Glutamatergic neuron (in vitro differentiated cells): ENCODE data around the gene PPP1R9A. TPM values are rescaled to one million over a fixed set of nuclear protein-coding genes. Genes with fewer than 3 reads are reported as not detected.

Source experiments
- DNase-seq: peaks from one replicate; pipeline ENCODE4 v3.0.0; 2022
- H3K27ac Mint-ChIP-seq: one replicate; pipeline ENCODE4 v1.8.0; 2020; ENCODE audit warnings: mild to moderate bottlenecking, mixed read lengths, inconsistent platforms; ENCODE audit not compliant: unreplicated experiment
- H3K27me3 Mint-ChIP-seq: one replicate; pipeline ENCODE4 v1.8.0; 2020; ENCODE audit warnings: mild to moderate bottlenecking, moderate library complexity, mixed read lengths, inconsistent platforms; ENCODE audit not compliant: unreplicated experiment
- H3K36me3 Mint-ChIP-seq: one replicate; pipeline ENCODE4 v1.8.0; 2020; ENCODE audit warnings: mild to moderate bottlenecking, mixed read lengths, inconsistent platforms; ENCODE audit not compliant: unreplicated experiment
- H3K4me1 Mint-ChIP-seq: one replicate; pipeline ENCODE4 v1.8.0; 2020; ENCODE audit warnings: mild to moderate bottlenecking, low read depth, mixed read lengths, inconsistent platforms; ENCODE audit not compliant: unreplicated experiment
- H3K4me3 Mint-ChIP-seq: one replicate; pipeline ENCODE4 v1.8.0; 2020; ENCODE audit warnings: mild to moderate bottlenecking, mixed read lengths, inconsistent platforms; ENCODE audit not compliant: unreplicated experiment
- H3K9me3 Mint-ChIP-seq: one replicate; pipeline ENCODE4 v1.8.0; 2020; ENCODE audit warnings: mild to moderate bottlenecking, moderate library complexity, mixed read lengths, inconsistent platforms; ENCODE audit not compliant: unreplicated experiment
- total RNA-seq: library from RNA; stranded (reverse); fragmentation: NEBNext Ultra II Directional; extraction: Animal tissue kit (Norgen Biotek cat#: 25700); gene quantifications from one replicate; pipeline ENCODE4 v1.2.1, GENCODE V29; 2021; ENCODE audit not compliant: unreplicated experiment
- TF ChIP-seq, protein P1 (sequence below): fragments of 200-600 bp; sonication (generic); IDR thresholded peaks from one replicate; pipeline ENCODE4 v1.5.0; 2021; ENCODE audit not compliant: partially characterized antibody, unreplicated experiment

PPP1R9A gene
- total RNA-seq, 1 donor from 2014 or later = 14.7 TPM

DNA sequence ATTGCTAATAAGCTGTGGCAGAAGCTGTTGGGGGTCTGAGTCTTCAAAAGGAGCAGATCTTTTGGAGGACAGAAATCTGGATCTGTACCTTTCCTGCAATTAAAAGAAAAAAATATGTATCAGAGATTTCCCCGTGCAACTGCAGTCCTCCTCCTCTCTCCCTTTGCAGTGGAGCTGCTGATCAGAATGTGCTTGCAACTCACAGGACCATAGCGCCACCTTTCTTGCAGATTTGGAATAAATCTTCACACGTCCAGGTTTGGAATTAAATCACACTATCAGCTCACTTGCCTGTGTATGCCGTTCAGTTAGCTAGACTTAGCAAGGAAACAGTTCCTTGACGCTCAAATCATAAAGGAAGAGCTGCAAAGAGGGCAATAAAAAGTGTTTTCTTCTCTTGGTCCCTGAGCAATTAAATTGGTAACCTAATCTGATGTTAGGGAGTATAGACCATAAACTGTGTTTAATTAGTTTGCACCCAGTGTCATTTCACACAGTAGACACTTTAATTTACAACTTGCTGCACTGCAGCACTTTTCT lies 339.5 kb downstream of the PPP1R9A start:
- Mint-ChIP-seq H3K27ac (peak overlapping the region; percentile 10), H3K9me3 (no peaks in the 10 kb centered on the region), H3K36me3 (no peaks in the 10 kb centered on the region), H3K4me1 (peaks cover 16% of the 10 kb centered on the region), H3K4me3 (no peak overlapping the region), H3K27me3 (no peaks in the 10 kb centered on the region)
- TF ChIP-seq, protein P1, sequence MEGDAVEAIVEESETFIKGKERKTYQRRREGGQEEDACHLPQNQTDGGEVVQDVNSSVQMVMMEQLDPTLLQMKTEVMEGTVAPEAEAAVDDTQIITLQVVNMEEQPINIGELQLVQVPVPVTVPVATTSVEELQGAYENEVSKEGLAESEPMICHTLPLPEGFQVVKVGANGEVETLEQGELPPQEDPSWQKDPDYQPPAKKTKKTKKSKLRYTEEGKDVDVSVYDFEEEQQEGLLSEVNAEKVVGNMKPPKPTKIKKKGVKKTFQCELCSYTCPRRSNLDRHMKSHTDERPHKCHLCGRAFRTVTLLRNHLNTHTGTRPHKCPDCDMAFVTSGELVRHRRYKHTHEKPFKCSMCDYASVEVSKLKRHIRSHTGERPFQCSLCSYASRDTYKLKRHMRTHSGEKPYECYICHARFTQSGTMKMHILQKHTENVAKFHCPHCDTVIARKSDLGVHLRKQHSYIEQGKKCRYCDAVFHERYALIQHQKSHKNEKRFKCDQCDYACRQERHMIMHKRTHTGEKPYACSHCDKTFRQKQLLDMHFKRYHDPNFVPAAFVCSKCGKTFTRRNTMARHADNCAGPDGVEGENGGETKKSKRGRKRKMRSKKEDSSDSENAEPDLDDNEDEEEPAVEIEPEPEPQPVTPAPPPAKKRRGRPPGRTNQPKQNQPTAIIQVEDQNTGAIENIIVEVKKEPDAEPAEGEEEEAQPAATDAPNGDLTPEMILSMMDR = peak; percentile 83
- DNase-seq = peak; percentile 32

DNA sequence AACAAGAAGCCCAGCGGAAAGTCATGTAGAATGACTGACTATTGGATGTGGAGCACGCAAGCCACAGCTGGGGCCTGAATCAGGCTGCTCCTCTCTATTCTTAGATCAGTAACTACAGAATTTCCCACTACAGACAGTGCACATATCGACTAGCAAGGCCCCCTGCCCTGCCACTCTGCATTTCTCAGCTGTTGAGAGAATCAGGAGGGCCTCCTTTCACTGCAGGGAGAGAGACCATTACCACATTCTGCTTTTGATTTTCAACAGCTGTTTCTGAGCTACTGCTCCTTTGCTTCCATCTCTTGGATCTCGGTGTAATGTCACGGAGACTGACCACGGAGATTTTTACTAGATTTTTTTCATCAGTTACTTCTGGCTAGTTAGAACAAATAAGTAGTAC lies 343.2 kb downstream of the PPP1R9A start:
- Mint-ChIP-seq H3K27ac (peak overlapping the region; percentile 66), H3K36me3 (no peaks in the 10 kb centered on the region), H3K27me3 (no peaks in the 10 kb centered on the region), H3K4me1 (peaks cover 16% of the 10 kb centered on the region), H3K9me3 (no peaks in the 10 kb centered on the region), H3K4me3 (no peak overlapping the region)
- peak; percentile 24 for DNase-seq
- TF ChIP-seq, protein P1 = no peak

DNA sequence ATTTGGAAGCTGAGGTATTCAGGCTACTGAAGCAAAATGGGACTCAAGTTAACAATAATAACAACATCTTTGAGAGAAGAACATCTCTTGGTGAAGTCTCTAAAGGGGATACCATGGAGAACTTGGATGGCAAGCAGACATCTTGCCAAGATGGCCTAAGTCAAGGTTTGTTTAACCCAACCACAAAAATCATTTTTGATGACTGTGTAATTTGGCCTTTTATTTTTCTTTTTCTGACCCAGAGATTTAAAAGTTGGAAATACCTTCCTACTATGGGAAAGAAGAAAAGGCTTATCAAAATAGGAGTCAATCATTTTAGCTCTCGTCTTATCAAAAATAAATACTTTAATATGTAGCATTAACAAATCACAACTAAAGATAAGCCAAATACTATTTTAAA lies 344.6 kb downstream of the PPP1R9A start:
- no peaks in the 10 kb centered on the region for H3K9me3 Mint-ChIP-seq
- no peak for DNase-seq
- TF ChIP-seq, protein P1 = no peak
- no peaks in the 10 kb centered on the region for H3K36me3 Mint-ChIP-seq
- H3K4me3 Mint-ChIP-seq = no peak overlapping the region
- H3K4me1 Mint-ChIP-seq = peaks cover 10% of the 10 kb centered on the region
- H3K27ac Mint-ChIP-seq = no peak overlapping the region
- no peaks in the 10 kb centered on the region for H3K27me3 Mint-ChIP-seq

DNA sequence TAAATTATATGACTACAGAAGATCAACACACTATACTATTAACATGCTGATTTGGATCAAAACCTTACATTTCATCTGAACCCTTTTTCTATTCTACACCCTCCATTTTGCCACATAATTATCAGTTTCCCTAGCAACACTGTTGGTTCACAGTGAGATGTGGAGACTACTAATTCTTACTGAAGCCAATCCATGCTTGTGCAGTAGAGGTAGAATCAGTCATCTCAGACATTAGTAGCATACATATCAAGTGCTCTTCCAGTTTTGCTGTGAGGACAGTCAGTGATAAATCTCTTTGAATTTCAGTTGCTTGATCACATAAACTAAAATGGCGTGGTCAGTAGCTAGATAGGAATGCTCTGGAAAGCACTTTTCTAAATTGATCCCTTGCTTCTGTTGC lies 346.6 kb downstream of the PPP1R9A start:
- Mint-ChIP-seq H3K36me3 (no peaks in the 10 kb centered on the region), H3K27me3 (peaks cover 1% of the 10 kb centered on the region), H3K9me3 (no peaks in the 10 kb centered on the region), H3K4me1 (peaks cover 7% of the 10 kb centered on the region), H3K4me3 (no peak overlapping the region), H3K27ac (no peak overlapping the region)
- DNase-seq = no peak
- TF ChIP-seq, protein P1 = no peak

DNA sequence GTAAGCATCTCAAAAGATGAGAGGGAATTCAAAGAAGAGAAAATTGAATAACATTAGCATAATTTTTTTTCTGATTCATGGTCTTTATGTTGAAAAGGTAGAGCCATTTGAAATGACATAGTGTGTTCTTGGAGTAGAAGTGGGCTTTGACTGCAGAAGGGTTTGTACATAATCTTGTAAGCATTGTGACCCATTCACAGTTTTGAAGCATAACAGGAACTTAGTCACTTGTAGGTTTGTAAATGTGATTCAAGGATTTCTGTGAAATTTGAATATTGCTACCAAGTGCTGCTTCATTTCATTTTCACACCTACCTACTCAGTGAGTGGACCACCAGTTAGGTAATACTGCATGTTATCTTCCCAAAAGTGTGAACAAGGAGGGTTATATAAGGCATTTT lies 348.3 kb downstream of the PPP1R9A start:
- Mint-ChIP-seq H3K36me3 (no peaks in the 10 kb centered on the region), H3K4me1 (peaks cover 6% of the 10 kb centered on the region), H3K27me3 (peaks cover 2% of the 10 kb centered on the region), H3K9me3 (no peaks in the 10 kb centered on the region), H3K4me3 (no peak overlapping the region), H3K27ac (no peak overlapping the region)
- TF ChIP-seq, protein P1 = no peak
- DNase-seq = no peak
